GM12878 (cell line): Measurements from ENCODE around the gene CDC25C. TPM values are rescaled to one million over a fixed set of nuclear protein-coding genes. Genes with fewer than 3 reads are reported as not detected.

Experiments
- CHD2 ChIP-seq: IDR thresholded peaks from 2 replicates; pipeline ENCODE4 v1.6.1; 2011; ENCODE audit warnings: low read depth, low read length, improper control_type of control experiment, borderline replicate concordance
- ETV6 ChIP-seq, 2 experiments: fragments of 450-650 bp in 1 of 2; IDR thresholded peaks in 1 of 2; conservative IDR thresholded peaks in 1 of 2; 2 replicates each; pipeline ENCODE4 v1.6.1; 2014; ENCODE audit warnings: antibody characterized with exemption in 1 of 2, borderline replicate concordance in 1 of 2, low read depth in 1 of 2, mild to moderate bottlenecking in 1 of 2, moderate library complexity in 1 of 2
- KLF5 ChIP-seq: fragments of 450-650 bp; IDR thresholded peaks from 2 replicates; pipeline ENCODE4 v1.6.1; 2014; ENCODE audit warnings: mild to moderate bottlenecking; ENCODE audit not compliant: partially characterized antibody
- NFXL1 ChIP-seq: fragments of 450-650 bp; IDR thresholded peaks from 2 replicates; pipeline ENCODE4 v1.6.1; 2017; ENCODE audit warnings: antibody characterized with exemption, mild to moderate bottlenecking, borderline replicate concordance
- POLR2AphosphoS5 ChIP-seq: IDR thresholded peaks from 2 replicates; pipeline ENCODE4 v1.6.1; 2011; ENCODE audit warnings: mild to moderate bottlenecking, low read length, inconsistent platforms
- RBBP5 ChIP-seq: fragments of 200-600 bp; sonication (generic); conservative IDR thresholded peaks from 2 replicates; pipeline ENCODE4 v1.6.1; 2016
- SRF ChIP-seq, 2 experiments: IDR thresholded peaks; 2 replicates each; pipeline ENCODE4 v1.6.1; 2011; ENCODE audit warnings: low read depth in 2 of 2, low read length in 2 of 2, mild to moderate bottlenecking in 1 of 2, moderate library complexity in 1 of 2
- ZNF622 ChIP-seq: fragments of 450-650 bp; IDR thresholded peaks from 2 replicates; pipeline ENCODE4 v1.6.1; 2017; ENCODE audit warnings: mild to moderate bottlenecking, inconsistent platforms
- polyA plus RNA-seq, 11 experiments: library from polyadenylated mRNA; depleted of rRNA in 4 of 11; unstranded in 6 of 11; stranded (reverse) in 5 of 11; fragments of >200 nt; fragmentation: Nextera tagmentation in 4 of 11; fragmentation: Illumina TruSeq in 1 of 11; extraction: Ambion mirVana in 4 of 11; extraction: Trizol in 1 of 11; gene quantifications; 1 replicate in 1 of 11; 2 replicates in 10 of 11; pipeline versions ENCODE4 v1.2.1 to v1.2.3, GENCODE V29; 2011 to 2016; ENCODE audit warnings: inconsistent platforms in 2 of 11, missing spikeins in 2 of 11, low read depth in 1 of 11
- total RNA-seq, 4 experiments: library from RNA; depleted of rRNA in 3 of 4; stranded (reverse); fragments of >200 nt in 3 of 4; fragmentation: Illumina TruSeq in 1 of 4; extraction: Trizol in 1 of 4; gene quantifications; 2 replicates each; pipeline versions ENCODE4 v1.2.1 to v1.2.3, GENCODE V29; 2013 to 2021
- TF ChIP-seq, protein P1 (sequence below), 3 experiments: IDR thresholded peaks in 2 of 3; conservative IDR thresholded peaks in 1 of 3; 2 replicates each; pipeline ENCODE4 v1.5.1; 2011; ENCODE audit warnings: low read depth in 3 of 3, low read length in 3 of 3, mild to moderate bottlenecking in 3 of 3, control low read depth in 2 of 3, moderate library complexity in 2 of 3, inconsistent platforms in 1 of 3, mixed read lengths in 1 of 3; ENCODE audit not compliant: control insufficient read depth in 2 of 3, insufficient read depth in 1 of 3; ENCODE audit errors: extremely low read depth in 1 of 3
- TF ChIP-seq, protein P2 (sequence below): fragments of 450-650 bp; formaldehyde crosslinking; IDR thresholded peaks from 2 replicates; pipeline ENCODE4 v1.4.0; 2020; ENCODE audit warnings: mild to moderate bottlenecking, moderate library complexity
- TF ChIP-seq, protein P3 (sequence below): fragments of 450-650 bp; IDR thresholded peaks from 2 replicates; pipeline ENCODE4 v1.6.1; 2017; ENCODE audit warnings: mild to moderate bottlenecking, low read depth, inconsistent platforms; ENCODE audit not compliant: poor library complexity, severe bottlenecking
- TF ChIP-seq, protein P4 (sequence below): fragments of 450-650 bp; IDR thresholded peaks from 2 replicates; pipeline ENCODE4 v1.6.1; 2017; ENCODE audit warnings: borderline replicate concordance
- TF ChIP-seq, protein P5 (sequence below): IDR thresholded peaks from 2 replicates; pipeline ENCODE4 v1.6.1; 2012; ENCODE audit warnings: improper control_type of control experiment, low read depth, low read length; ENCODE audit not compliant: insufficient replicate concordance

CDC25C gene
- total and polyA plus RNA-seq, 10 of the 15 experiments (the other 5 are each of a cell fraction or from before 2014, with no cell fraction given) = 9.2 to 30.7 (median 14.9) TPM

DNA sequence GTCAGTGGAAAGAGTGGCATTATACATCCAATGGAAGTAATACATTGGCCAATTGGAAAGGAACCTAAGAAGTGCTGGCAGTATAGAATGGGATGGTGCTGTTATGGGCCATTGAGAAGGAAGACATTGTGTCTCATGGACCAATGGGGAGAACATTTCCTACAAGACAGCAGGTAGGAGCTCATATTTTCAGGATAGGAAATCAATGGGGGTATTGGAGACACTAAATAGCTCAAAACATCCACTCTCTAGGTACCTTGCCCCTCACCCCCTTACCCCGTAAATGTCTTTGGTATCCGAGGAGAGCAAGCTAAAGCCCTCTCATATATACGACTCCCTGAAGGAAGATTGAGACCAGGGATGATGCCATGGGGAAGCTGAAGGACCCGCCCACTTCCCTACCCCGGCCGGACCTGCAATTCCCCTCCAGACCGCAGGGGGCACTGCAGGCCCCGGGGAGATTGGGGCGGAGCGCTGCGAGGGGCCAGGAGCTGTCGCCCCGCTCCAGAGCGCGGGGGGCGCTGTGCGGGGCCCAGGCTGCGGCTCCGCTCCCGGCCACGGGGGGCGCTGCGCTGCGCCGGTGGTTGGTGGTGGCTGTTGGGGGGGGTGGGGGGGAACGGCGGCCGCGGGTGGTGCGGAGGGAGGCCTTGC lies 20.6 kb upstream of the CDC25C start, which contains the start of gene KDM3B (continued):
- TF ChIP-seq, protein P1, sequence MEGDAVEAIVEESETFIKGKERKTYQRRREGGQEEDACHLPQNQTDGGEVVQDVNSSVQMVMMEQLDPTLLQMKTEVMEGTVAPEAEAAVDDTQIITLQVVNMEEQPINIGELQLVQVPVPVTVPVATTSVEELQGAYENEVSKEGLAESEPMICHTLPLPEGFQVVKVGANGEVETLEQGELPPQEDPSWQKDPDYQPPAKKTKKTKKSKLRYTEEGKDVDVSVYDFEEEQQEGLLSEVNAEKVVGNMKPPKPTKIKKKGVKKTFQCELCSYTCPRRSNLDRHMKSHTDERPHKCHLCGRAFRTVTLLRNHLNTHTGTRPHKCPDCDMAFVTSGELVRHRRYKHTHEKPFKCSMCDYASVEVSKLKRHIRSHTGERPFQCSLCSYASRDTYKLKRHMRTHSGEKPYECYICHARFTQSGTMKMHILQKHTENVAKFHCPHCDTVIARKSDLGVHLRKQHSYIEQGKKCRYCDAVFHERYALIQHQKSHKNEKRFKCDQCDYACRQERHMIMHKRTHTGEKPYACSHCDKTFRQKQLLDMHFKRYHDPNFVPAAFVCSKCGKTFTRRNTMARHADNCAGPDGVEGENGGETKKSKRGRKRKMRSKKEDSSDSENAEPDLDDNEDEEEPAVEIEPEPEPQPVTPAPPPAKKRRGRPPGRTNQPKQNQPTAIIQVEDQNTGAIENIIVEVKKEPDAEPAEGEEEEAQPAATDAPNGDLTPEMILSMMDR (IDR thresholded peaks at IDR 0.05 in 2 of 3, conservative IDR thresholded peaks at IDR 0.05 in 1 of 3; ENCODE audit: control insufficient read depth in 2 of 3, extremely low read depth in 1 of 3, insufficient read depth in 1 of 3, low read depth in 3 of 3, low read length in 3 of 3) = peak; percentile 99 to 100 (median 99)
- TF ChIP-seq RBBP5 = no peak
- TF ChIP-seq ZNF622 = no peak
- TF ChIP-seq SRF (IDR thresholded peaks at IDR 0.05; ENCODE audit: low read depth in 2 of 2, low read length in 2 of 2) = peak in 1 of 2 experiments; percentile 69; a peak in 2 of 4 replicates
- TF ChIP-seq, protein P2, sequence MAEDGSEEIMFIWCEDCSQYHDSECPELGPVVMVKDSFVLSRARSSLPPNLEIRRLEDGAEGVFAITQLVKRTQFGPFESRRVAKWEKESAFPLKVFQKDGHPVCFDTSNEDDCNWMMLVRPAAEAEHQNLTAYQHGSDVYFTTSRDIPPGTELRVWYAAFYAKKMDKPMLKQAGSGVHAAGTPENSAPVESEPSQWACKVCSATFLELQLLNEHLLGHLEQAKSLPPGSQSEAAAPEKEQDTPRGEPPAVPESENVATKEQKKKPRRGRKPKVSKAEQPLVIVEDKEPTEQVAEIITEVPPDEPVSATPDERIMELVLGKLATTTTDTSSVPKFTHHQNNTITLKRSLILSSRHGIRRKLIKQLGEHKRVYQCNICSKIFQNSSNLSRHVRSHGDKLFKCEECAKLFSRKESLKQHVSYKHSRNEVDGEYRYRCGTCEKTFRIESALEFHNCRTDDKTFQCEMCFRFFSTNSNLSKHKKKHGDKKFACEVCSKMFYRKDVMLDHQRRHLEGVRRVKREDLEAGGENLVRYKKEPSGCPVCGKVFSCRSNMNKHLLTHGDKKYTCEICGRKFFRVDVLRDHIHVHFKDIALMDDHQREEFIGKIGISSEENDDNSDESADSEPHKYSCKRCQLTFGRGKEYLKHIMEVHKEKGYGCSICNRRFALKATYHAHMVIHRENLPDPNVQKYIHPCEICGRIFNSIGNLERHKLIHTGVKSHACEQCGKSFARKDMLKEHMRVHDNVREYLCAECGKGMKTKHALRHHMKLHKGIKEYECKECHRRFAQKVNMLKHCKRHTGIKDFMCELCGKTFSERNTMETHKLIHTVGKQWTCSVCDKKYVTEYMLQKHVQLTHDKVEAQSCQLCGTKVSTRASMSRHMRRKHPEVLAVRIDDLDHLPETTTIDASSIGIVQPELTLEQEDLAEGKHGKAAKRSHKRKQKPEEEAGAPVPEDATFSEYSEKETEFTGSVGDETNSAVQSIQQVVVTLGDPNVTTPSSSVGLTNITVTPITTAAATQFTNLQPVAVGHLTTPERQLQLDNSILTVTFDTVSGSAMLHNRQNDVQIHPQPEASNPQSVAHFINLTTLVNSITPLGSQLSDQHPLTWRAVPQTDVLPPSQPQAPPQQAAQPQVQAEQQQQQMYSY (CRISPR knock-in tag) = no peak
- TF ChIP-seq, protein P3, sequence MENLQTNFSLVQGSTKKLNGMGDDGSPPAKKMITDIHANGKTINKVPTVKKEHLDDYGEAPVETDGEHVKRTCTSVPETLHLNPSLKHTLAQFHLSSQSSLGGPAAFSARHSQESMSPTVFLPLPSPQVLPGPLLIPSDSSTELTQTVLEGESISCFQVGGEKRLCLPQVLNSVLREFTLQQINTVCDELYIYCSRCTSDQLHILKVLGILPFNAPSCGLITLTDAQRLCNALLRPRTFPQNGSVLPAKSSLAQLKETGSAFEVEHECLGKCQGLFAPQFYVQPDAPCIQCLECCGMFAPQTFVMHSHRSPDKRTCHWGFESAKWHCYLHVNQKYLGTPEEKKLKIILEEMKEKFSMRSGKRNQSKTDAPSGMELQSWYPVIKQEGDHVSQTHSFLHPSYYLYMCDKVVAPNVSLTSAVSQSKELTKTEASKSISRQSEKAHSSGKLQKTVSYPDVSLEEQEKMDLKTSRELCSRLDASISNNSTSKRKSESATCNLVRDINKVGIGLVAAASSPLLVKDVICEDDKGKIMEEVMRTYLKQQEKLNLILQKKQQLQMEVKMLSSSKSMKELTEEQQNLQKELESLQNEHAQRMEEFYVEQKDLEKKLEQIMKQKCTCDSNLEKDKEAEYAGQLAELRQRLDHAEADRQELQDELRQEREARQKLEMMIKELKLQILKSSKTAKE = no peak
- TF ChIP-seq POLR2AphosphoS5 = no peak; the same call in 1 of the 2 replicates
- TF ChIP-seq NFXL1 = no peak
- TF ChIP-seq, protein P4, sequence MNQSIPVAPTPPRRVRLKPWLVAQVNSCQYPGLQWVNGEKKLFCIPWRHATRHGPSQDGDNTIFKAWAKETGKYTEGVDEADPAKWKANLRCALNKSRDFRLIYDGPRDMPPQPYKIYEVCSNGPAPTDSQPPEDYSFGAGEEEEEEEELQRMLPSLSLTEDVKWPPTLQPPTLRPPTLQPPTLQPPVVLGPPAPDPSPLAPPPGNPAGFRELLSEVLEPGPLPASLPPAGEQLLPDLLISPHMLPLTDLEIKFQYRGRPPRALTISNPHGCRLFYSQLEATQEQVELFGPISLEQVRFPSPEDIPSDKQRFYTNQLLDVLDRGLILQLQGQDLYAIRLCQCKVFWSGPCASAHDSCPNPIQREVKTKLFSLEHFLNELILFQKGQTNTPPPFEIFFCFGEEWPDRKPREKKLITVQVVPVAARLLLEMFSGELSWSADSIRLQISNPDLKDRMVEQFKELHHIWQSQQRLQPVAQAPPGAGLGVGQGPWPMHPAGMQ = no peak
- no peak for TF ChIP-seq KLF5
- TF ChIP-seq, protein P5, sequence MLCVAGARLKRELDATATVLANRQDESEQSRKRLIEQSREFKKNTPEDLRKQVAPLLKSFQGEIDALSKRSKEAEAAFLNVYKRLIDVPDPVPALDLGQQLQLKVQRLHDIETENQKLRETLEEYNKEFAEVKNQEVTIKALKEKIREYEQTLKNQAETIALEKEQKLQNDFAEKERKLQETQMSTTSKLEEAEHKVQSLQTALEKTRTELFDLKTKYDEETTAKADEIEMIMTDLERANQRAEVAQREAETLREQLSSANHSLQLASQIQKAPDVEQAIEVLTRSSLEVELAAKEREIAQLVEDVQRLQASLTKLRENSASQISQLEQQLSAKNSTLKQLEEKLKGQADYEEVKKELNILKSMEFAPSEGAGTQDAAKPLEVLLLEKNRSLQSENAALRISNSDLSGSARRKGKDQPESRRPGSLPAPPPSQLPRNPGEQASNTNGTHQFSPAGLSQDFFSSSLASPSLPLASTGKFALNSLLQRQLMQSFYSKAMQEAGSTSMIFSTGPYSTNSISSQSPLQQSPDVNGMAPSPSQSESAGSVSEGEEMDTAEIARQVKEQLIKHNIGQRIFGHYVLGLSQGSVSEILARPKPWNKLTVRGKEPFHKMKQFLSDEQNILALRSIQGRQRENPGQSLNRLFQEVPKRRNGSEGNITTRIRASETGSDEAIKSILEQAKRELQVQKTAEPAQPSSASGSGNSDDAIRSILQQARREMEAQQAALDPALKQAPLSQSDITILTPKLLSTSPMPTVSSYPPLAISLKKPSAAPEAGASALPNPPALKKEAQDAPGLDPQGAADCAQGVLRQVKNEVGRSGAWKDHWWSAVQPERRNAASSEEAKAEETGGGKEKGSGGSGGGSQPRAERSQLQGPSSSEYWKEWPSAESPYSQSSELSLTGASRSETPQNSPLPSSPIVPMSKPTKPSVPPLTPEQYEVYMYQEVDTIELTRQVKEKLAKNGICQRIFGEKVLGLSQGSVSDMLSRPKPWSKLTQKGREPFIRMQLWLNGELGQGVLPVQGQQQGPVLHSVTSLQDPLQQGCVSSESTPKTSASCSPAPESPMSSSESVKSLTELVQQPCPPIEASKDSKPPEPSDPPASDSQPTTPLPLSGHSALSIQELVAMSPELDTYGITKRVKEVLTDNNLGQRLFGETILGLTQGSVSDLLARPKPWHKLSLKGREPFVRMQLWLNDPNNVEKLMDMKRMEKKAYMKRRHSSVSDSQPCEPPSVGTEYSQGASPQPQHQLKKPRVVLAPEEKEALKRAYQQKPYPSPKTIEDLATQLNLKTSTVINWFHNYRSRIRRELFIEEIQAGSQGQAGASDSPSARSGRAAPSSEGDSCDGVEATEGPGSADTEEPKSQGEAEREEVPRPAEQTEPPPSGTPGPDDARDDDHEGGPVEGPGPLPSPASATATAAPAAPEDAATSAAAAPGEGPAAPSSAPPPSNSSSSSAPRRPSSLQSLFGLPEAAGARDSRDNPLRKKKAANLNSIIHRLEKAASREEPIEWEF = no peak
- 0 out of 2 replicates have a peak, but pooled peaks have one; percentile 21 for TF ChIP-seq CHD2
- no peak for TF ChIP-seq ETV6 (conservative IDR thresholded peaks at IDR 0.05 in 1 of 2, IDR thresholded peaks at IDR 0.05 in 1 of 2; ENCODE audit: borderline replicate concordance in 1 of 2, low read depth in 1 of 2)
